Hepatocyte (in vitro differentiated cells): Measurements from ENCODE around the gene CRLF3.

Source experiments
- EZH2 ChIP-seq: fragments of 200-600 bp; sonication (generic); IDR thresholded peaks from 2 replicates; pipeline ENCODE4 v1.6.1; 2016; ENCODE audit warnings: antibody characterized with exemption, mild to moderate bottlenecking, borderline replicate concordance
- EZH2phosphoT487 ChIP-seq: fragments of 200-600 bp; sonication (generic); IDR thresholded peaks from one replicate; pipeline ENCODE4 v1.6.1; 2018; ENCODE audit warnings: antibody characterized with exemption, mild to moderate bottlenecking, low read depth, moderate library complexity; ENCODE audit not compliant: unreplicated experiment, severe bottlenecking
- TF ChIP-seq, protein P1 (sequence below): fragments of 200-600 bp; sonication (generic); IDR thresholded peaks from 2 replicates; pipeline ENCODE4 v1.5.1; 2016; ENCODE audit warnings: antibody characterized with exemption, mild to moderate bottlenecking; ENCODE audit not compliant: poor library complexity

DNA sequence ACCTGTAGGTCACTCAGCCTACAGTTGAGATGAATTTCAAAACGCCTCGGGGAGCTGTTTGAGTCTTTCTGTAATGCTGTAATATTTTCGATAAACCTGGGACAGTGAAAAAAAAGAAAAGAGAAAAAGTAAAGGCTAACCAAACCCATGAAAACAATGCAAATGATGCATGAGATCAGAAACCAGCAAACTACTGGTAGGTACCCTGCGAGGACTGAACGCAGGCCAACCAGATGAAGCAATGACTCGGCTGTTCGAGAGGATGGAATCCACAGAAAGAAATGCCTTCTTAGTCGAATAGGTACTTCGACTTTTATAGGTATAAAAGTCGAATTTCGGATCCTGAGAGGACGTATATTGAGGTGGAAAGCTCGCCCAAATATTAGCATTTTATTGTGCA lies 6.8 kb upstream of the CRLF3 start:
- TF ChIP-seq, protein P1, sequence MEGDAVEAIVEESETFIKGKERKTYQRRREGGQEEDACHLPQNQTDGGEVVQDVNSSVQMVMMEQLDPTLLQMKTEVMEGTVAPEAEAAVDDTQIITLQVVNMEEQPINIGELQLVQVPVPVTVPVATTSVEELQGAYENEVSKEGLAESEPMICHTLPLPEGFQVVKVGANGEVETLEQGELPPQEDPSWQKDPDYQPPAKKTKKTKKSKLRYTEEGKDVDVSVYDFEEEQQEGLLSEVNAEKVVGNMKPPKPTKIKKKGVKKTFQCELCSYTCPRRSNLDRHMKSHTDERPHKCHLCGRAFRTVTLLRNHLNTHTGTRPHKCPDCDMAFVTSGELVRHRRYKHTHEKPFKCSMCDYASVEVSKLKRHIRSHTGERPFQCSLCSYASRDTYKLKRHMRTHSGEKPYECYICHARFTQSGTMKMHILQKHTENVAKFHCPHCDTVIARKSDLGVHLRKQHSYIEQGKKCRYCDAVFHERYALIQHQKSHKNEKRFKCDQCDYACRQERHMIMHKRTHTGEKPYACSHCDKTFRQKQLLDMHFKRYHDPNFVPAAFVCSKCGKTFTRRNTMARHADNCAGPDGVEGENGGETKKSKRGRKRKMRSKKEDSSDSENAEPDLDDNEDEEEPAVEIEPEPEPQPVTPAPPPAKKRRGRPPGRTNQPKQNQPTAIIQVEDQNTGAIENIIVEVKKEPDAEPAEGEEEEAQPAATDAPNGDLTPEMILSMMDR: no peak
- no peak for TF ChIP-seq EZH2
- TF ChIP-seq EZH2phosphoT487: no peak
